ENCODE measurements around the gene TFR2. TPM values are rescaled to one million over a fixed set of nuclear protein-coding genes. Genes with fewer than 3 reads are reported as not detected.
A peak's percentile ranks its signal among the peaks of the same experiment; 100 is the strongest.

TFR2 gene
- total and polyA plus RNA-seq, 9 of the 15 experiments (the other 6 are each of a cell fraction or from before 2014, with no cell fraction given) = 3.8 to 123 (median 51.1) TPM

GRCh38 chr7:100640517-100641440 lies 573 bp downstream of the TFR2 start (continued):
- TF ChIP-seq SMARCC2 (IDR thresholded peaks at IDR 0.05; ENCODE audit: low read depth) = peak; percentile 13; the same call in 1 of the 2 replicates
- peak; percentile 55 for TF ChIP-seq ZBTB7A (IDR thresholded peaks at IDR 0.05; ENCODE audit: borderline replicate concordance, control insufficient read depth, low read depth, low read length)
- TF ChIP-seq ZC3H4 (CRISPR knock-in tag; IDR thresholded peaks at IDR 0.05; ENCODE audit: borderline replicate concordance) = peak; percentile 61; the same call in 1 of the 2 replicates
- TF ChIP-seq ZNF586 (CRISPR knock-in tag; conservative IDR thresholded peaks at IDR 0.05) = no peak
- 0 out of 2 replicates have a peak, but pooled peaks have one; percentile 34 for TF ChIP-seq TFAP4 (CRISPR knock-in tag; IDR thresholded peaks at IDR 0.05; ENCODE audit: borderline replicate concordance)
- peak; percentile 31; the same call in 1 of the 2 replicates for TF ChIP-seq ZBTB2 (IDR thresholded peaks at IDR 0.05)
- TF ChIP-seq PHF20 (IDR thresholded peaks at IDR 0.05; ENCODE audit: partially characterized antibody) = no peak
- peak; percentile 62 for TF ChIP-seq ZFX (CRISPR knock-in tag; IDR thresholded peaks at IDR 0.05)
- 0 out of 2 replicates have a peak, but pooled peaks have one; percentile 7 for TF ChIP-seq TOE1 (IDR thresholded peaks at IDR 0.05; ENCODE audit: borderline replicate concordance)
- TF ChIP-seq TOE1 (CRISPR knock-in tag; IDR thresholded peaks at IDR 0.05; ENCODE audit: borderline replicate concordance, low read depth) = 0 out of 2 replicates have a peak, but pooled peaks have one; percentile 62
- TF ChIP-seq ZNF695 (CRISPR knock-in tag; IDR thresholded peaks at IDR 0.05) = no peak
- TF ChIP-seq ETV6 (IDR thresholded peaks at IDR 0.05; ENCODE audit: borderline replicate concordance in 1 of 2, low read depth in 2 of 2, low read length in 1 of 2) = no peak
- no peak for TF ChIP-seq ETV6 (CRISPR knock-in tag; IDR thresholded peaks at IDR 0.05; ENCODE audit: borderline replicate concordance)
- TF ChIP-seq SP2 (IDR thresholded peaks at IDR 0.05; ENCODE audit: extremely low read depth, low read depth, low read length, poor library complexity, severe bottlenecking) = no peak
- peak; percentile 22 for TF ChIP-seq POLR2B (IDR thresholded peaks at IDR 0.05; ENCODE audit: low read depth, partially characterized antibody)
- TF ChIP-seq KDM5B (IDR thresholded peaks at IDR 0.05; ENCODE audit: insufficient replicate concordance, low read depth, low read length) = peak; percentile 16
- TF ChIP-seq MTA3 (IDR thresholded peaks at IDR 0.05; ENCODE audit: borderline replicate concordance) = 0 out of 2 replicates have a peak, but pooled peaks have one; percentile 33
- TF ChIP-seq ZNF511 (CRISPR knock-in tag; IDR thresholded peaks at IDR 0.05) = 0 out of 2 replicates have a peak, but pooled peaks have one; percentile 12
- peak; percentile 61; the same call in 1 of the 2 replicates for TF ChIP-seq ZNF12 (CRISPR knock-in tag; IDR thresholded peaks at IDR 0.05)
- TF ChIP-seq KLF13 (tag; IDR thresholded peaks at IDR 0.05; ENCODE audit: borderline replicate concordance, low read depth) = no peak
- TF ChIP-seq CTCF (IDR thresholded peaks at IDR 0.05 in 2 of 3, conservative IDR thresholded peaks at IDR 0.05 in 1 of 3; ENCODE audit: insufficient read depth in 2 of 3, low read depth in 1 of 3, low read length in 3 of 3) = peak in 2 of 3 experiments; percentile 19 to 21; a peak in 2 of 6 replicates

All from K562 (cell line).